H7 (cell line): ENCODE results near the gene SORCS2. TPM values are rescaled to one million over a fixed set of nuclear protein-coding genes. Genes with fewer than 3 reads are reported as not detected.

Experiments
- DNase-seq: peaks from one replicate; pipeline ENCODE4 v3.0.0; 2012
- H3K27me3 ChIP-seq: 2 replicates; pipeline ENCODE4 v1.6.0; 2011; ENCODE audit warnings: mild to moderate bottlenecking, low read length; ENCODE audit not compliant: control insufficient read depth, insufficient read depth
- H3K36me3 ChIP-seq: replicated peaks from 2 replicates; pipeline ENCODE4 v1.5.1; 2011; ENCODE audit warnings: low read length; ENCODE audit not compliant: control insufficient read depth, insufficient read depth
- H3K4me3 ChIP-seq: 2 replicates; pipeline ENCODE4 v1.5.1; 2011; ENCODE audit warnings: low read depth, mild to moderate bottlenecking, control low read depth, low read length, moderate library complexity; ENCODE audit not compliant: insufficient read depth
- total RNA-seq: library from RNA; depleted of rRNA; stranded (reverse); fragments of >200 nt; shearing (Covaris generic); gene quantifications from 2 replicates; pipeline ENCODE4 v1.2.3, GENCODE V29; 2014

Gene SORCS2
- total RNA-seq, 1 experiment from 2014 or later, result 2.0 TPM

- H3K27me3 ChIP-seq, result no peaks in the 10 kb centered on the region
- no peak overlapping the region for H3K4me3 ChIP-seq
- no peak for DNase-seq
- no peaks in the 10 kb centered on the region for H3K36me3 ChIP-seq
These were observed 486.0 kb downstream of the SORCS2 start for GRCh38 chr4:7678318-7678852.

- Histone ChIP-seq H3K36me3 (no peaks in the 10 kb centered on the region), H3K27me3 (no peaks in the 10 kb centered on the region), H3K4me3 (no peak overlapping the region)
- no peak for DNase-seq
These were observed 487.2 kb downstream of the SORCS2 start for GRCh38 chr4:7679406-7680040.

GRCh38 chr4:7680106-7680505 is 487.8 kb downstream of the SORCS2 start:
- DNase-seq, result no peak
- Histone ChIP-seq H3K27me3 (no peaks in the 10 kb centered on the region), H3K4me3 (no peak overlapping the region), H3K36me3 (no peaks in the 10 kb centered on the region)

GRCh38 chr4:7680731-7681130 is 488.4 kb downstream of the SORCS2 start:
- DNase-seq, result no peak
- no peak overlapping the region for H3K4me3 ChIP-seq
- H3K36me3 ChIP-seq, result no peaks in the 10 kb centered on the region
- no peaks in the 10 kb centered on the region for H3K27me3 ChIP-seq

GRCh38 chr4:7683126-7683703 is 490.9 kb downstream of the SORCS2 start:
- Histone ChIP-seq H3K27me3 (no peaks in the 10 kb centered on the region), H3K36me3 (no peaks in the 10 kb centered on the region), H3K4me3 (no peak overlapping the region)
- DNase-seq, result no peak

- DNase-seq, result no peak
- Histone ChIP-seq H3K27me3 (no peaks in the 10 kb centered on the region), H3K36me3 (no peaks in the 10 kb centered on the region), H3K4me3 (no peak overlapping the region)
These were observed 492.0 kb downstream of the SORCS2 start for GRCh38 chr4:7684294-7684693.

GRCh38 chr4:7686070-7686870 is 493.9 kb downstream of the SORCS2 start:
- no peak for DNase-seq
- H3K4me3 ChIP-seq, result no peak overlapping the region
- H3K36me3 ChIP-seq, result no peaks in the 10 kb centered on the region
- no peaks in the 10 kb centered on the region for H3K27me3 ChIP-seq

GRCh38 chr4:7687006-7687405 is 494.7 kb downstream of the SORCS2 start:
- Histone ChIP-seq H3K27me3 (no peaks in the 10 kb centered on the region), H3K36me3 (no peaks in the 10 kb centered on the region), H3K4me3 (no peak overlapping the region)
- DNase-seq, result no peak

GRCh38 chr4:7687796-7688195 is 495.5 kb downstream of the SORCS2 start:
- no peaks in the 10 kb centered on the region for H3K36me3 ChIP-seq
- no peak for DNase-seq
- no peak overlapping the region for H3K4me3 ChIP-seq
- H3K27me3 ChIP-seq, result no peaks in the 10 kb centered on the region

GRCh38 chr4:7689773-7690693 is 497.7 kb downstream of the SORCS2 start:
- no peak overlapping the region for H3K4me3 ChIP-seq
- no peak for DNase-seq
- H3K27me3 ChIP-seq, result no peaks in the 10 kb centered on the region
- H3K36me3 ChIP-seq, result no peaks in the 10 kb centered on the region

GRCh38 chr4:7691061-7691460 is 498.7 kb downstream of the SORCS2 start:
- Histone ChIP-seq H3K4me3 (no peak overlapping the region), H3K27me3 (no peaks in the 10 kb centered on the region), H3K36me3 (no peaks in the 10 kb centered on the region)
- DNase-seq, result no peak

GRCh38 chr4:7691982-7692381 is 499.6 kb downstream of the SORCS2 start:
- no peak for DNase-seq
- H3K4me3 ChIP-seq, result no peak overlapping the region
- H3K36me3 ChIP-seq, result no peaks in the 10 kb centered on the region
- no peaks in the 10 kb centered on the region for H3K27me3 ChIP-seq

GRCh38 chr4:7692451-7693236 is 500.3 kb downstream of the SORCS2 start:
- H3K27me3 ChIP-seq, result no peaks in the 10 kb centered on the region
- DNase-seq, result no peak
- H3K36me3 ChIP-seq, result no peaks in the 10 kb centered on the region
- no peak overlapping the region for H3K4me3 ChIP-seq

GRCh38 chr4:7693237-7693608 is 500.9 kb downstream of the SORCS2 start:
- Histone ChIP-seq H3K4me3 (no peak overlapping the region), H3K36me3 (no peaks in the 10 kb centered on the region), H3K27me3 (no peaks in the 10 kb centered on the region)
- peak; percentile 43 for DNase-seq
